Bone marrow (tissue), 2 donors: ENCODE data around the gene ZDHHC14.
"Not testable (repeated sequence)": the region's sequence is repeated elsewhere in the genome, so short reads cannot be mapped to it uniquely, and the experiment has no call there.

ENCODE experiments used
- DNase-seq, 2 donors: peaks; one replicate each; lab custom pipeline; 2025; lab: John Stamatoyannopoulos, UW

Gene ZDHHC14

DNA sequence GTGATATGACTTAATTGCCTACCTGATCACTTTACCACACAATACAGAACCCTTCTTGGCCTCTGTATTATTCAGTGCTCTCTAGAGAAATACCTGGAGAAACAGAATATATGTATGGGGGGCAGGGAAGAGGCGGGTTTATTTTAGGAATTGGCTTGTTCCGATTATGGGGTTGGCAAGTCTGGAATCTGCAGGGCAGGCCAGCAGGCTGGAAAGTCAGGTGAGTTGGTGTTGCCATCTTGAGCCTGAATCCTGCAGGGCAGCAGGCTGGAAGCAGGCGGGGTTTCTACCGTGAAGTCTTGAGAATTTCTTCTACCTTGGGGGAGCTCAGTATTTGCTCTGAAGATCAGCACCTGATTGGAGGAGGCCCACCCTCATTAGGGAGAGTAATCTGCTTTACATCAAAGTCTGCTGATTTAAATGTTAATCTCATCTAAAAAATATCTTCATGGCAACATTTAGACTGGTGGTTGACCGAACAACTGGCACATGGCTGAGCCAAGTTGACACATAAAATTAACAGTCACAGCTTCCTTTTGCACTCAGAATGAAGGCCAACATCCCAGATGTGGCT lies 193.9 kb downstream of the ZDHHC14 start:
- DNase-seq = no peak

DNA sequence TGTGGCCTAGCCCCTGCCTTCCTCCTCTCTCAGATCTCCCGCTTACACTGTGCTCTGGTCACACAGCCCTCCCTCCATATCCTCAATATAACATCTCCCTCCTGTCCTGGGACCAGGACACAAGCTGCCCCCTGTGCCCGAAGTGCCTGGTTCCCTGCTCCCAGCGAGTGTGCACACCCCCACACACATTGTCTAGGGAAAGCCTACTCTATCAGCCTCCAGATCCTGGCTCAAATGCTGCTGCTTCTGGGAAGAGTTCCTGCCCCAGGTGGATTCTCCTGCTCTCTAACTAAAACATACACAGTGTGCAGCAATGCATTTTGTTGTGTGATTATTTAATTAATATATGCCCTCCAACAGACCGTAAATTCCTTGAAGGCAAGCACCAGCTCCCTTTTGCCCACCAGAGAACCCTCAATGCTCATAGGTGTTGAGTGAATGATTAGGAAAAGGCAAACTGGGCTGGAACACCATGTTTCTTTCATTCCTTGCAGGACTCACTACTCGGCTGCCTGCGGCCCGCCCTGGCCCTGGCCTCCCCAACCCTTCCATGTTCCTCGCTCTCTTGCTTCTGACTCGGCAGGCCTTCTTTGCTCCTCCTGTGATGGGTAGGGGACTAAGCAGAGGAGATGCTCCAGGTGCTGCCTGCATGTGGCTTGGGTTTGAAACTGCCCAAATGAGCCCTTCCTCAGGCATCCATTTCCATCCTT lies 194.6 kb downstream of the ZDHHC14 start:
- no peak for DNase-seq

DNA sequence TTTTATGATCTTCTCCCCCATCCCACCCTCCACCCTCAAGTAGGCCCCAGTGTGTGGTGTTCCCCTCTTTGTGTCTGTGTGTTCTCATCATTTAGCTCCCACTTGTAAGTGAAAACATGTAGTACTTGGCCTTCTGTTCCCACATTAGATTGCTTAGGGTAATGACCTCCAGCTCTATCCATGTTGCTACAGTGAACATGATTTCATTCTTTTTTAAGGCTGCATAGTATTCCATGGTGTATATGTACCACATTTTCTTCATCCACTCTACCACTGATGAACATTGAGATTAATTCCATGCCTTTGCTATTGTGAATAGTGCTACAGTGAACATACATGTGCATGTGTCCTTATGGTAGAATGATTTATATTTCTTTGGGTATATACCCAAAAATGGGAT lies 196.0 kb downstream of the ZDHHC14 start:
- DNase-seq = not testable (repeated sequence)

DNA sequence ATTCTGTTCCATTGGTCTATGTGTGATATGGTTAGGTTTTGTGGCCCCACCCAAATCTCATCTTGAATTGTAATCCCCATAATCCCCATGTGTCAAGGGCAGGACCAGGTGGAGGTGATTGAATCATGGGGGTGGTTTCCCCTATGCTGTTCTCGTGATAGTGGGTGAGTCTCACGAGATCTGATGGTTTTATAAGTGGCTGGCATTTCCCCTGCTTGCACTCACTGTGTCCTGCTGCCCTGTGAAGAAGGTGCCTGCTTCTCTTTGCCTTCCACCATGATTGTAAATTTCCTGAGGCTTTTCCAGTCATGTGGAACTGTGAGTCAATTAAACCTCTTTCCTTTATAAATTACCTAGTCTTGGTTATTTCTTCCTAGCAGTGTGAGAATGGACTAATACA lies 197.5 kb downstream of the ZDHHC14 start:
- DNase-seq = not testable (repeated sequence)

DNA sequence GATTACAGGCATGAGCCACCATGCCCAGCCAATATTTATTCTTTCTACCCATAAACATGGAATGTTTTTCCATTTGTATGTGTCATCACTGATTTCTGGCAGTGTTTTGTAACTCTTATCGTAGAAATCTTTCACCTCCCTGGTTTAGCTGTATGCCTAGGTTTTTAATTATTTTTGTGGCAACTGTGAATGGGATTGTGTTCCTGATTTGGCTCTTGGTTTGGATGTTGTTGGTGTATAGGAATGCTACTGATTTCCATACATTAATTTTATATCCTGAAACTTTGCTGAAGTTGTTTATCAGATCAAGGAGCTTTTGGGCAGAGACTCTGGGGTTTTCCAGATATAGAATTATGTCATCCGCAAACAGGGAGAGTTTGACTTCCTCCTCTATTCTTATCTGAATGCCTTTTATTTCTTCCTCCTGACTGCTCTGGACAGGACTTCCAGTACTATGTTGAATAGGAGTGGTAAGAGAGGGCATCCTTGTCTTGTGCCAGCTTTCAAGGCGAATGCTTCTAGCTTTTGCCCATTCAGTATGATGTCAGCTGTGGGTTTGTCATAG lies 198.6 kb downstream of the ZDHHC14 start:
- no peak for DNase-seq

DNA sequence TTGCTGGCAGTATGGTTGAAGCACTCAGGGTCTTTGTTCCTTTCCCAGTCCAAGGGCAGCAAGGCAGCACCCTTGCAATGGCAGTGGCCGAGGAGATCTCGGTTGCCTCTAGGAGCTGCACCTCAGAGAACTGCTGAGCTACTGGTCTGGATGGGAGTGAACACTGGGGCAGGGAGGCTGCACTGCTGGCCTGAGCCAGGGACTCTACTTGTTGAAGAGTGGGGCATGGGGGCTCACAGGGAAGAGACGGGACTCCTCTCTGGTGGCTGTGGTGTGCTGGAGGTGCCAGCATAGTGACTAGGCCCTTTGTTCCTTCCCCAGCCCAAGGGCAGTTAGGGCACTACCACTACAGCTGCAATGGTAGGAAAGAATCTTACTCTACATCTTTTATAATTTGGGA lies 203.0 kb downstream of the ZDHHC14 start:
- no peak for DNase-seq

DNA sequence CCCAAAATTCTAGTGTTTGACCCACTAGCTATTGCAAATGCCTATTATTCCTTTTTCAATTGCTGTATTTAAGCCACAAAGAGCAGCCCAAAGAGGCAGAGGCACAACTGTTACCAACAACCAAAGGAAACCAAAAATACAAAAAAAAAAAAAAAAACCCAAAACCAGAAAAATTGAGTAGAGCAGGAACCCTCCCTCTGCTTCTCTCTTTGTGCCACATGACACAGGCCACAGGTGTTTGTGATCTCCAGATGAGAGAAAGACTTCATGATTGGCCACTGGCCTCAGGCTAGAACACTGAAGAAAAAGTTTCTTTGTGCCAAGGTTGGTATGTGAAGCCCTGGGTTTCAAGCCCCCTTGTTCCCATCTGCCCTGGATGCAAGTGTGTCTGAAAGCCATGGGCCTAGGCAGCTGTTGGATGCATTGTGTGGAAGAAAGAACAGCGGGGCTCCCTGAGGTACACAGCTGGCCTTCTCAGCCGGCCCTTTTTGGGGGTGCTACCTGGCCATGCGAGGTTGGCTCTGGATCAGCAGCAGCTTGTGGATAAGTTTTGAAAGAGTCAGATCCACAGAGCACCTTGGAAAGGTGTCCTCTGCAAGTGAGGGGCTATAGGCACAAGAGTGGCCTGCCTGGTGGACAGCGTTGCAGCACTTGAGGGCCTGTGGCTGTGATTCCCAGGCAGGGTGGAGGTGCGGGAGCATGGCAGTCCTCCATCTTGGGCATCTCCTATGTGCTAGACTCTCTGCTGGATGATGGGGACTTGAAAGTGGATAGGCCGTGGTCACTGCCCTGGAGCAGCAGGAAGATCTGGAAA lies 204.5 kb downstream of the ZDHHC14 start:
- DNase-seq = no peak

DNA sequence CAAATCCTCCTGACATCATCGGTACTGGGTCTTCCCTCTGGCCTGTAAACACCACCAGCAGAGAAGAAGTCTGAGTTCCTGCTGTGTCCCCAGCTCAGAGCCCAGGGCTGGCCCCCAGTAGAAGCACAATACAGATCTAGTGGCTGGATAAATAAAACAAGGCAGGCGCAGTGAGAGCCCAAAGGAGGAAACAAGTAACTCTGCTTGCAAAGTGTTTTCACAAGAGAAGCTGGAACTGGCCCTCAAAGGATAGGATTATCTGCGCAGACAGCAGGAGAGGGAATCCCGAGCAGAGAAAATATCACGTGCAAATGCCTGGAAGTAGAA lies 205.1 kb downstream of the ZDHHC14 start:
- DNase-seq = no peak

DNA sequence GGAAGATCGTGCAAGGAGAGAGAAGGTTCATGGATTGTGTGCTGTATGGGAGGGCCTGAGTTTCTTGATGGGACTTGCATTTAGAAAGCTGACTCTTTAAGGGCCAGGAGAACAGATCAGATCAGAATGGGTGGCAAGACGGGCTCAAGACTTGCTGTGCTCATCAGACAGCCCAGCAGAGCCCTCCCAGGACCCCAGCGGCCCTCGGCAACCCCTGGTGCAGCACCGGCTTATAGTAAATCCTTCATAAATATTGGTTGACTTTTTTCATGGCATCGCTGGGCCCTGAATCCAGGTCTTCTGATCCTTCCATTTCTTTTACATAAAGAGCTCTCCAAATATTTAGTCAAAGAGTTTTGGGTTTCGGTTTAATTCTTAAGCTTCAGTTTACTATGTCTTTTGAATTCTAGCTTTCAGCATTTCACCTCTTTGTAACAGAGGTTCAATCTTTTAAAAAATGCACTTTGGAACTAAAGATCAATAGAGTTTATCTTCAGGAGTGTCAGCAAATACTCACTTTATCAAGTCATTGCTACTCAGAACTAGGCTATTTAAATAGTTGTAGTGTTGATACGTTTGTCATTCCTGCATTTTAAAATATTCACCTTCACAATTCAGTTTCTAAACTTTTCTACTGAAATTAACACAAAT lies 205.6 kb downstream of the ZDHHC14 start:
- DNase-seq = no peak

DNA sequence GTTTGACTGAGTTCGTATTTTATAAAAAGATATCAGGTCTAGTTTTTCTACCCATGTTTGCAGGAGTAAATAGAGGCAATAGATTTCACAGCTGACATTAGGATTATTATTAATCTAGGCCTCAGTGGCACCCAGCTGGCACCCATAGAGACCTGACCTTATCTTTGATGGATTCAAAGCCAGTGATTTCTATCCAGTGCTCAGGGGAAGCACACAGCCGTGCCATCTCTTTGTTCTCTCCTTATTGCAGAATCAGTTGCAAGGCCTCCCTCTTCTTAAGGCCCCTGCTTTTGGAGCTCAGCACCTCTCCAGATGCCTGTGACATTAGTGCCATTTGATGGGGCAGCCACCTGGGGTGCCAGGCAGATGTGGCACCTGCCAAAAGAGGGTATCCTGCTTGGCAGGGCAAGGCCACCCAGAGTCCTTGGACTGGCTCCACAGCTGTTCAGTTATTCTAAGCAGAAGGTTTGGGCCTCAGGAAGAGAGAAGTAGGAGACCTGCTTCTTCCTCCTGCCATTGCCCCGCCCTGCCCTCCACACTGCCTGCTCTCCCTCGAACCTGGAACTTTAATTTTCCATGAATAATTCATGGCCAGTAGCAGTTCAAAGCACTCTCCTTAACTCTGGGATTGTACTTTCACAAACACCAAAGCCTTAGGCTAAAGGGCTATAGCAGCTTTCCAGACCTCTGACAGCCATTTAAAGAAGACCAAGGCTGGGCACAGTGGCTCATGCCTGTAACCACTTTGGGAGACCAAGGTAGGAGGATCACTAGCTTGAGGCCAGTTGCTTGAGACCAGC lies 206.3 kb downstream of the ZDHHC14 start:
- DNase-seq = no peak

DNA sequence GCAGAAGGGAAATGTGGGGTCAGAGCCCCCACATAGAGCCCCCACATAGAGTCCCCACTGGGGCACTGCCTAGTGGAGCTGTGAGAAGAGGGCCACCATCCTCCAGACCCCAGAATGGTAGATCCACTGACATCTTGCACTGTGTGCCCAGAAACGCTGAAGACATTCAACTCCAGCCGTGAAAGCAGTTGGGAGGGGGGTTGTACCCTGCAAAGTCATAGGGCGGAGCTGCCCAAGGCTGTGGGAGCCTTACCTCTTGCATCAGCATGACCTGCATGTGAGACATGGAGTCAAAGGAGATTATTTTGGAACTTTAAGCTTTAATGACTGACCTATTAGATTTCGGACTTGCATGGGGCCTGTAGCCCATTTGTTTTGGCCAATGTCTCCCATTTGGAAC lies 209.7 kb downstream of the ZDHHC14 start:
- DNase-seq = not testable (repeated sequence)

DNA sequence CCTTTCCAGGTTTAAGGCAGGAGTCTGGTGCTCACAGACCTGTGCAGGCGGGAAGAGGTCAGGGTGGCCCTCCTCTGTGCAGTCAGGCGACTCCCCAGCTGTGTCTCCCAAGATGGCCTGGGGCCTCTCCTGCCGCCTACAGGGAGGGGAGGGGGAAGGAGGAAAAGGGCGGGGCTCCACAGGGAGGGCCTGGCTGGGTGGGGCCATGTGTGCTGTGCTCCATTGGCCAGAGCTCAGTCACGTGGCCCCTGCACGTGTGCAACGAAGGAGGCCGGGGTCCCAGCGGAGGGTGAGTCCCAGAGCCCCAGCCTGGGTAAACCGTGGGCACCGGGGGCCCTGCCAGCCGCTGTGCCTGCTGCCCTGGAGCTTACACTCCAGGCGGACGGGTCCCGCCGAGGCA lies 211.6 kb downstream of the ZDHHC14 start:
- no peak for DNase-seq

DNA sequence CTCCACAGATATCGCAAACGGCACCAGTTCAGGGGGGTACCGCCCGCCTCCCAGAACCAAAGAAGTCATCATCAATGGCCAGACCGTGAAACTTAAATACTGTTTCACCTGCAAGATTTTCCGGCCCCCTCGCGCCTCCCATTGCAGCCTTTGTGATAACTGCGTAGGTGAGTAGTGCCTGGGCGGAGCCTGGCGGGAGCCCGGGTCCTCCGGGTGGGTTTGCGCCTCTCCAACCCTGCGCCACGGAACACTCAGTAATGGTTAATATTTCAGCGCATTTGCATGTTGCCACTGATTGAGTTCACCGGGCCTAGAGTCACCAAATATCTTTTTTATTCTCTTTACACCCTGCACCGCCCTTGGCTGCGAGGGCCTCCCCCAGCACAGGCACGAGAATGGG lies 212.0 kb downstream of the ZDHHC14 start:
- no peak for DNase-seq

DNA sequence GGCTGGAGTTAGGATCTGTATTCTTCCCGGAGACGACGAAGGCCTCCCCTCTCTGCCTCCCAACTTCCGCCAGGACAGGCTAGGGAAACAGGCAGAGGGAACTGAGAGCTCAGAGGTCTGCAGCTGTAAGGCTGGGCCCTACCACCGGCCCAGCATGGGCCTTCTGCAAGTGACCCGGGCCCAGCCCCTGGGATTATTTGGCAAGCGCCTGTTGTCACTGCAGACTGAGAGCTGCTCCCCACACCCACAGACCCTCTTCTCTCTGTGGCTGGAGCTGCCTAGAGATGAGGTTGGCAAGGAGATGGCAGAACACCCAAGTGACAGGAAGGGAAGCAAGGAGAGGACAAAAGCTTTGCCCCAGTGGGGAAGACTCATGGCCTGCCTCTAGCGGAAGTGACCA lies 212.6 kb downstream of the ZDHHC14 start:
- DNase-seq = no peak

DNA sequence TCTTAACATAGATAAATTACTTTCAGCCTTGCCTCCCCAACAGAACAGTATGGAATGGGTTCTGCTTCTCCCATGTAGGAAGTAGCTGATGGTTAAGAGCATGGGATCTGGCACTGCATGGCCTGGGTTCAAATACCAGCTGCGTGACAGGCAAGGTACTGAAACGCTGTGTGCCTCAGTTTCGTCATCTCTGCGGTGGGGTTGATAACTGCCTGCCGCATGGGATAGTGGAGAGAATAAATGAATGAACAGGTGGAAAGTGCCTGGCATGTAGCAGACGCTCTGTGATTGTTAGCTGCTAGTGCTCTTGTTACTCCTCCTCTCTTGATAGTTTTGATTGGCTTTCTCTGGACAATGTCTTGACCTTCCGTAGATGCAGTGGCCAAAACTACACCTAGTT lies 213.3 kb downstream of the ZDHHC14 start:
- no peak for DNase-seq

DNA sequence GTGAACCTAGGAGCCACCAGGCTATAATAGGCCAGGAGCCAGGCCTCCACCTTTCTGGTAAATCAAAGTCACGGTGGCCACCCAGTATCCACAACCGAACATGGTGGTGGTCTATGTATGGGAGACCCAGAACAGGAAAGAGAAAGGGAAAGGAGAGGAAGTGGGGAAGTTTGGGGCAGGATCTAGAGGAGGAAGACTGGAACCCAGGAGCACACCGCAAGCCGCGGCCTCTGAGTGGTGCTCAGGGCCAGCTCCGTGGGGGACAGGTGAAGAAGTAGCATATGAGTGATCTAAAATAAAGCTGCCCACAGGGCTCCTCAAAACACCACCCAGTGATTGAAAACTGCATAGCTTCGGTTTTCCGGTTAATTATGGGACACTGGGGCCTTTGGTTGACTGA lies 214.8 kb downstream of the ZDHHC14 start:
- no peak for DNase-seq

DNA sequence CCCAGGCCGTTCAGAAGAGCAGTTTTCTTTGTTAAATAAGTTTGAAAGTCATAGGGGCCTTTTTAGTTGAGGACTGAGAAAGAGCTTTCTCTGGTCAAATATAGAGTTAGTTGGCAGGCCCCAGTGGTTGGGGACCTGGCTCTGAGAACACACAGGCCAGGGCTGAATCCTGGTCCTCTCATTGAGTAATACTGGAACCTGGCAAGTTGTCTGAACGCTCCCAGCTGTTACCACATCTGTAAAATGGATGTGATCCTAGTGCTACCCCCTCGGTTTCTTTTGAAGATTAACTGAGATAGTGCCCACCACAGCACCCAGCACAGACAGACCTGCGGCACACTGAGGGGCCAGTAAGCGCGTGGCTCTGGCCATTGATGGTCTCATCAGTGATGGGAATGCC lies 215.5 kb downstream of the ZDHHC14 start:
- no peak for DNase-seq

DNA sequence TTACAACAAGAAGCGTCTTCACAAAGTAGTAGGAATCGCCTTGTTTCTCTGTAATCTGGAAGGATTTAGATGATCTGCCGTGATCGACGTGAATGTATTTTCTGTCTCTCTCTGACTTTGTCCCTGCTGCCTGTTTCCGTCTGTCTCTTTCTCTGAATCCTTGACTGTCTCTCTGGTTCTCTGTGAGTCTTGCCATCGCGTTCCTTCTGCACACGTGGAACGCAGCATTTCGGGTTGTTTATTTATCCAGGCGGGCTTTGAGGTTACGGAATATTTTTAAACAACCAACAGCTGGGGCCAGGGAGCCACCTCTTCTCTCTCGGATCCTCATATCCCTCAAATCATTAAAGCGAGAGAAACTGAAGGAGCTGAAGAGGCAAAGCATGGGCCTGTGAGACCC lies 215.9 kb downstream of the ZDHHC14 start:
- no peak for DNase-seq

DNA sequence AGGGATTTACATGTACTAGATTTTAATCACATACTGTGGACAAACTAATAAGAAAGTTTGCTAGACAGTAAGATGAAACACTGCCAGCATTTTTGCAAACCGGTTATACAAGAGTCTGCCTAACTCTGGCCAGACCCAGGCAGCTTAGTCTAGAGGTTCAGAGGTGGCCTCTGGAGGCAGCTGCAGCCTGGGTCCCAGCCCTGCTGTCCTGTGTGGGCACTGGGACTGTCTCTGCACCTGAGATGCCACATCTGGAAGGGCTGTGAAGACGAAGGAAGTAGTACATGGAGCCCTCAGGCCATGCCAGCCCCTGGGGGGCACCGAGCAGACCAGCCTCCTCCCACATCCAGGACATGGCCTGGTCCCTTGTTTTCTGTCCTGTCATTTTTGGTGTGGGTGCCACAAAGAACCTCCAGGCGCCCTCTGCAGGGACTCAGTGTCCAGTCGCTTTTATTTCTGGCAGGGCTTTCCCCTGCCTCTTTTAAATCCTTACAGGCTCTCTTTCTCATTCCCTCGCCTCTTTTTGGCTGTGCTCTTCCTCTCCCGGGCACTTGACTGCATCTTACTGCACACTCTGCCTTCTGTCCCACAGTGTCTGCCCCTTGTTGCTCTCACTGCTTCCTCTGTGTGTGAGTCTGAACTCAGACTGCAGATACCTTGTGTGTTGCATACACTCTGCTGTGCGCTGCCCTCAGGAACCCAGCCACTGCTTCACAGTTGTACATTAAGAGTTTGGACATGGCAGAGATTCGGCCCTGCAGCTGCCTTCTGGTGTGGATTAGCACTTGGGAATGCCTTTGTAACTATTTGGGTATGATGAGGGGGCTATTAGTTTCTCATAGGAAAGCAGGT lies 216.7 kb downstream of the ZDHHC14 start:
- peak in 1 of 2 donors; percentile 63 for DNase-seq

DNA sequence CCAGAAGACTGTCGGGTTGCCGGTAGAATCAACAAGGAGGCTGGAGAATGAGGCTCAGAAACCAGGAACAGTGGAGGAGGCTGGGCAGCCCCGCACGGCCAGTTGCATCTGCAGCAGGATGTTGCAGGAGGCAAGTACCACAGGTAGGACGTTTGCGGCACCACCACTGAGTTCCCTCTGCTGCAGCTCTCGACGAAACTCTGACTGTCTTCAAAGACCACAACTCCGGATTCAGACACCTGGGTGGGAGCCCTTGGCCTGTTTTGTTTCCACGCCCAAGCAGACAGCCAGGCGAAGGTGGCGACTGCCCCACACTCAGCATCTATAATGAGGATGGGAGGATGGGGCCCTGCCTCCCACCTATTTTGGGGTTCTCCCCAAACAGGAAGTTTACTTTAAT lies 218.2 kb downstream of the ZDHHC14 start:
- DNase-seq = no peak

DNA sequence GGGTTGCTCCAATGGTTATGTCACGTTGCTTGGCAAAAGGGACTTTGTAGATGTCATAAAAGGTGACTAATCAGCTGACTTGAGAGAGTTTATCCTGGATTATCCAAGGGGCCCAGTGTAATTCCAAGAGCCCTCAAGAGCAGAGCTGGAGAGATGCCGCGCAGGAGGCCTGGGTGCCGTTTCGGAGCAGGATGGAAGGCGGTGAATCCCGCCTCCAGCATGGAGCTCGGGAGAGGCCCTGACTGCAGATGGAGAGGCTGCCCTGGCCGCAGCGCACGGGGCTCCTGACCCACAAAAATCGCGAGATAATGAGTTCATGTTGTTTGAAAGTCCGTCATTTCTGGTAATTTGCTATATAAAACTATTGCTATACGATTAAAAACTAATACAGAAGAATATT lies 219.8 kb downstream of the ZDHHC14 start:
- DNase-seq = no peak
